HCT116 (cell line): ENCODE measurements around the gene PDE4D.

ENCODE experiments used
- ATF3 ChIP-seq: IDR thresholded peaks from 2 replicates; pipeline ENCODE4 v1.6.1; 2012
- CEBPB ChIP-seq: IDR thresholded peaks from 2 replicates; pipeline ENCODE4 v1.6.1; 2012; ENCODE audit warnings: low read depth
- CTCF ChIP-seq, 3 experiments: fragments of 200-600 bp in 1 of 3; sonication (generic) in 1 of 3; IDR thresholded peaks in 2 of 3; conservative IDR thresholded peaks in 1 of 3; 2 replicates each; pipeline ENCODE4 v1.5.1; 2012 to 2017; ENCODE audit warnings: low read depth in 2 of 3, low read length in 2 of 3, antibody characterized with exemption in 1 of 3, borderline replicate concordance in 1 of 3, control low read depth in 1 of 3, mild to moderate bottlenecking in 1 of 3, mixed read lengths in 1 of 3, mixed run types in 1 of 3, moderate library complexity in 1 of 3; ENCODE audit not compliant: insufficient read depth in 1 of 3
- EGR1 ChIP-seq: IDR thresholded peaks from 2 replicates; pipeline ENCODE4 v1.6.1; 2012; ENCODE audit warnings: low read depth
- ELF1 ChIP-seq: IDR thresholded peaks from 2 replicates; pipeline ENCODE4 v1.6.1; 2012; ENCODE audit warnings: low read depth, borderline replicate concordance
- EZH2 ChIP-seq: fragments of 200-600 bp; sonication (generic); IDR thresholded peaks from 2 replicates; pipeline ENCODE4 v1.6.1; 2017; ENCODE audit warnings: antibody characterized with exemption, mixed run types
- EZH2phosphoT487 ChIP-seq: fragments of 200-600 bp; IDR thresholded peaks from 2 replicates; pipeline ENCODE4 v1.6.1; 2018; ENCODE audit warnings: antibody characterized with exemption, borderline replicate concordance
- POLR2A ChIP-seq: IDR thresholded peaks from 2 replicates; pipeline ENCODE4 v1.7.0; 2011; ENCODE audit warnings: borderline replicate concordance; ENCODE audit not compliant: insufficient read depth, insufficient read length; ENCODE audit errors: extremely low read depth
- POLR2AphosphoS5 ChIP-seq: IDR thresholded peaks from 2 replicates; pipeline ENCODE4 v1.6.1; 2011; ENCODE audit warnings: mild to moderate bottlenecking, low read depth, low read length, moderate library complexity
- RAD21 ChIP-seq: IDR thresholded peaks from 2 replicates; pipeline ENCODE4 v1.6.1; 2012; ENCODE audit warnings: low read depth, mild to moderate bottlenecking
- REST ChIP-seq: IDR thresholded peaks from 2 replicates; pipeline ENCODE4 v1.6.1; 2012; ENCODE audit warnings: low read depth
- SP1 ChIP-seq: IDR thresholded peaks from 2 replicates; pipeline ENCODE4 v1.6.1; 2012; ENCODE audit warnings: low read depth
- ZNF274 ChIP-seq: fragments of 200-500 bp; sonication (Bioruptor generic); IDR thresholded peaks from 2 replicates; pipeline ENCODE4 v1.6.1; 2014; ENCODE audit warnings: mild to moderate bottlenecking, low read depth, low read length, inconsistent platforms

- no peak for TF ChIP-seq EZH2phosphoT487
- no peak for TF ChIP-seq POLR2AphosphoS5
- no peak for TF ChIP-seq CTCF (IDR thresholded peaks at IDR 0.05 in 2 of 3, conservative IDR thresholded peaks at IDR 0.05 in 1 of 3; ENCODE audit: borderline replicate concordance in 1 of 3, insufficient read depth in 1 of 3, low read depth in 2 of 3, low read length in 2 of 3)
- TF ChIP-seq ZNF274, result no peak
- TF ChIP-seq CEBPB, result no peak
- TF ChIP-seq POLR2A, result no peak
- no peak for TF ChIP-seq REST
- no peak for TF ChIP-seq EZH2
- TF ChIP-seq ATF3, result no peak
- TF ChIP-seq RAD21, result no peak
- no peak for TF ChIP-seq SP1
- TF ChIP-seq EGR1, result no peak
- no peak for TF ChIP-seq ELF1
Measured at GRCh38 chr5:59773294-59773693, 120.2 kb downstream of the PDE4D start.
